ENCODE measurements around the gene CDYL. TPM values are rescaled to one million over a fixed set of nuclear protein-coding genes. Genes with fewer than 3 reads are reported as not detected.

Gene CDYL
- total RNA-seq, 1 donor from 2014 or later, result 40.5 TPM

DNA sequence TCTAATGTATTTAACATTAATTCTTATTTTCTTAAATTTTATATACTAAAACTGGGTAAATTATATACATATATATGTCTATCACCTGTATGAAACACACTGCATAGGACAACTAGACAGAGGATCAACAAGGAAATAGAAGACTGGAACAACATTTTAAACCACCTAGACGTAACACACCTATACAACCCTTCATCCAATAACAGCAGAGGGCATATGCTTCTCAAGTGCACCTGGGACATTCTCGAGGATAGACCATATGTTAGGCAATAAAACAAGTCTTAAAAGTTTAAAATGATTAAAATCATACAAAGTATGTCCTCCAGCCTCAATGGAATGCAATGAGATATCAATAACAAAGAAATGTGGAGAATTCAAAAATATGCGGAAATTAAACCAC lies 182.4 kb downstream of the CDYL start:
- no peaks in the 10 kb centered on the region for H3K27me3 ChIP-seq (ENCODE audit: low read depth)
- intact Hi-C loops (cut with DNase I), result no loop called here
- TF ChIP-seq CTCF (IDR thresholded peaks at IDR 0.05), result no peak
- H3K36me3 ChIP-seq, result peaks cover 15% of the 10 kb centered on the region
- H3K4me3 ChIP-seq, result no peak overlapping the region
- DNase-seq (no peak), ATAC-seq (no peak)
- no peaks in the 10 kb centered on the region for H3K4me1 ChIP-seq
- H3K9me3 ChIP-seq, result no peaks in the 10 kb centered on the region
- no peak overlapping the region for H3K27ac ChIP-seq

DNA sequence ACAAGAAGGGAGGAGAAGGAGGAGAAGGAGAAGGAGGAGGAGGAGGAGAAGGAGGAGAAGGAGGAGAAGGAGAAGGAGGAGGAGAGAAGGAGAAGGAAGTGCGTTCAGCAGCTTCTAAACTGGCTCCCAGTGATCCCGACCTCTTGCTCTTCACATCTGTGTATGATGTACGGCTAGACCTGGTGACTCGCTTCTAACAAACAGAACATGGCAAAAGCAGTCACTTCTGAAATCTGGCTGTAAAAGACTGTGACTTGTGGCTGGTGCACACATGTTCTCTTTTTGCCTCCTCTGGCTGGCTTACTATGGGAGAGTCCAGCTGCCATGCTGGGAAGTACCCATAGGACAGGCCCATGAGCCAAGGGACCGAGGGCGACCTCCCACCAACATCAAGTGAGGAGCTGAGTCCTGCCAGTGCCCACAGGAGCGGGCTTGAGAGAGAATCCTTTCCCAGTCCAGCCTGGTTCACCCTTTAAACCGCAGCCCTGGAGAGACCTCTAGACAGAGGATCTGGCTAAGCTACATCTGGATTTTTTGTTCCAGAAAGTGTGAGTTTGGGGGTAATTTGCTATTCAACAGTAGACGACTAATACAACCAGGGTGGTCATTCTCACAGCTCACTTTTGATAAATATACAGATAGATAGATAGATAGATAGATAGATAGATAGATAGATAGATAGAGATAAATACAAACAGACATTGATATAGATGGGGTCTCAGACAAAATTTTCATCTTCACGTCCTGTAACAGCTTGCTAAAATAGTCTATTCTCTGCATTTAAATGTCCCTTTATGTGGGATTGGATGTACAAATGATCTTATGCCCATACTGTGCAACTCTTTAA lies 185.3 kb downstream of the CDYL start:
- H3K27me3 ChIP-seq (ENCODE audit: low read depth), result no peaks in the 10 kb centered on the region
- DNase-seq, result no peak
- no peak for ATAC-seq

GRCh38 chr6:4962905-4963304 lies 186.7 kb downstream of the CDYL start:
- Histone ChIP-seq H3K9me3 (no peaks in the 10 kb centered on the region), H3K27ac (no peak overlapping the region), H3K27me3 (ENCODE audit: low read depth) (no peaks in the 10 kb centered on the region), H3K4me3 (no peak overlapping the region), H3K36me3 (no peaks in the 10 kb centered on the region), H3K4me1 (no peaks in the 10 kb centered on the region)
- intact Hi-C loops (cut with DNase I), result no loop called here
- no peak for TF ChIP-seq CTCF (IDR thresholded peaks at IDR 0.05)
- DNase-seq, result no peak
- ATAC-seq, result no peak

More for the DNA sequence above, 185.3 kb downstream of the CDYL start:
- H3K27ac ChIP-seq, result no peak overlapping the region
- intact Hi-C loops (cut with DNase I), result no loop called here
- H3K4me3 ChIP-seq, result no peak overlapping the region
- TF ChIP-seq CTCF (IDR thresholded peaks at IDR 0.05), result no peak
- H3K4me1 ChIP-seq, result no peaks in the 10 kb centered on the region
- H3K36me3 ChIP-seq, result no peaks in the 10 kb centered on the region
- no peaks in the 10 kb centered on the region for H3K9me3 ChIP-seq

DNA sequence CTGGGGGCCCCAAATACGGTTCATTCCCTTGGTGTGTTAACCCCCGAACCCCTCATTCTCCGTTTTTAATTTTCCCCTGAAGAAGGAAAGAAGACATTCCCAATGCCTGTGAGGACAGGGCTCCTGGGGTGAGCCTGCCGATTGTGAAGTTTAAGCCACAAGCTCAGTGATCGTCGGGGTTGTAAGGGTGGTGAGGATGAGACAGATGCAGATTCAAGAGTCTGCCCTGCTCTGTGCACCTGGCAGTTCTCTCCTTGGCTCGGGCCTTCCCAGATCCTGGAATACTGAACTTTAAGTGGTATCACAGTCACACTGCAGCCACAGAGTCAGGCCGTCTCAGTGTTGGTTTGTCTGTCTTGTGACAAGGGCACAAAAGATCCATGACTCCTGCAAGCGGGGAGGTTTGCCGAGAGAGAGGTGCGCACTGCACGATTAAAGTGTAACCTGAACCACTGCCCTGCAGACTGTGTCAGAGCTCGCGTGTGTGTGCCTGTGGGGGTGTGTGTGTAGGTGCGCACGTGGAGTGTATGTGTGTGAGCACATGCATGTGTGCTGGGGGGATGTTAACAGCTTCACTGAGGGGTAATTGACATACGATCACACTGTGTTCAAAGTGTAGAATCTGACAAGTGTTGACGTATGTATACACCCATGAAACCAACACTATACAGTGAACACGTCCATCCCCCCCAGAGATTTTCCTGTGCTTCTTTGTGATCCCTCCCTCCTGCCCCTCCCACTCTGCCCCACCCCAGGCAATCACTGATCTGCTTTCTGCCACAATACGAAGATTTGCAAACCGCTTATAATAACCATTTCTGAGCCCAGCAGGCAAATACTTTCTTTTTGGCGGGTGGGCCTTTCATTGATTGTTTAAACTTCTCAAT lies 188.7 kb downstream of the CDYL start:
- H3K4me1 ChIP-seq, result no peaks in the 10 kb centered on the region
- no peak overlapping the region for H3K4me3 ChIP-seq
- intact Hi-C loops (cut with DNase I), result no loop called here
- H3K27ac ChIP-seq, result no peak overlapping the region
- no peak for TF ChIP-seq CTCF (IDR thresholded peaks at IDR 0.05)
- no peaks in the 10 kb centered on the region for H3K27me3 ChIP-seq (ENCODE audit: low read depth)
- H3K36me3 ChIP-seq, result no peaks in the 10 kb centered on the region
- DNase-seq (no peak), ATAC-seq (peak in 1 of 2 donors; percentile 21)
- no peaks in the 10 kb centered on the region for H3K9me3 ChIP-seq

GRCh38 chr6:4965562-4966389 lies 189.6 kb downstream of the CDYL start:
- Histone ChIP-seq H3K36me3 (no peaks in the 10 kb centered on the region), H3K9me3 (no peaks in the 10 kb centered on the region), H3K27me3 (ENCODE audit: low read depth) (no peaks in the 10 kb centered on the region), H3K4me3 (no peak overlapping the region), H3K4me1 (no peaks in the 10 kb centered on the region), H3K27ac (no peak overlapping the region)
- TF ChIP-seq CTCF (IDR thresholded peaks at IDR 0.05), result no peak
- DNase-seq (no peak), ATAC-seq (no peak)
- intact Hi-C loops (cut with DNase I), result no loop called here
